Testis (tissue), 5 donors: ENCODE measurements around the gene HDHD5. TPM values are rescaled to one million over a fixed set of nuclear protein-coding genes. Genes with fewer than 3 reads are reported as not detected.
A peak's percentile ranks its signal among the peaks of the same experiment; 100 is the strongest.

Experiments used
- DNase-seq: peaks from one replicate; pipeline ENCODE4 v3.0.0-alpha.2; 2019
- H3K27ac ChIP-seq, 2 donors: fragments of 200-600 bp; sonication (generic); one replicate each; pipeline ENCODE4 v1.5.1; 2019
- H3K27me3 ChIP-seq: fragments of 200-600 bp; sonication (generic); one replicate; pipeline ENCODE4 v1.5.1; 2019
- H3K36me3 ChIP-seq: fragments of 200-600 bp; sonication (generic); one replicate; pipeline ENCODE4 v1.5.1; 2017; ENCODE audit warnings: low read depth; ENCODE audit errors: missing control alignments
- H3K4me1 ChIP-seq: fragments of 200-600 bp; sonication (generic); one replicate; pipeline ENCODE4 v1.5.1; 2019
- H3K4me3 ChIP-seq, 2 donors: fragments of 200-600 bp; sonication (generic); one replicate each; pipeline ENCODE4 v1.5.1; 2017 to 2019
- H3K9me3 ChIP-seq: fragments of 200-600 bp; sonication (generic); one replicate; pipeline ENCODE4 v1.5.1; 2017
- CTCF ChIP-seq, 3 experiments: fragments of 450-650 bp in 2 of 3; fragments of 200-600 bp in 1 of 3; sonication (generic) in 1 of 3; IDR thresholded peaks; one replicate each; pipeline ENCODE4 v1.5.1; 2016 to 2019; ENCODE audit warnings: antibody characterized with exemption in 3 of 3, mild to moderate bottlenecking in 2 of 3, moderate library complexity in 1 of 3
- POLR2A ChIP-seq: fragments of 450-650 bp; IDR thresholded peaks from one replicate; pipeline ENCODE4 v1.6.1; 2017; ENCODE audit warnings: antibody characterized with exemption, mild to moderate bottlenecking, moderate library complexity
- WGBS, 2 donors: methylation state at CpG; one replicate each; pipeline ENCODE4 v1.1.5; 2018; 5-methylcytosine and 5-hydroxymethylcytosine counted together
- intact Hi-C: fragments of 100-400 bp; cut with DNase I; formaldehyde crosslinking; loops from one replicate; pipeline ENCODE4 v1.15.1; 2023; ENCODE audit warnings: low total_unique reads
- long read RNA-seq, 2 donors: transcript quantifications; one replicate each; lab custom pipeline, GENCODE V29; 2026
- polyA plus RNA-seq: library from polyadenylated mRNA; stranded (reverse); fragments of 350-450 nt; fragmentation: Illumina TruSeq; extraction: RNeasy Lipid Tissue Mini Kit (QIAGEN cat#74804); gene quantifications from one replicate; pipeline ENCODE4 v1.2.3, GENCODE V29; 2014; ENCODE audit warnings: low read depth, low replicate concordance; ENCODE audit not compliant: insufficient read depth
- total RNA-seq, 2 donors: library from RNA; depleted of rRNA; stranded (reverse); fragments of >200 nt; gene quantifications; one replicate each; pipeline ENCODE4 v1.2.3, GENCODE V29; 2016

Gene HDHD5
- total RNA-seq (10 to 100 TPM; 41.5 to 46.3 TPM), polyA plus RNA-seq (34.0 TPM)
- long read RNA-seq, donor 1, transcript HDHD5-202 (8 exons, 1,799 nt): major isoform, 13 of 17 reads
- long read RNA-seq, donor 1, partial matches to known transcripts: 0 of 17 reads
- long read RNA-seq, donor 1, other reads (novel, unspliced or antisense): 0 of 17 reads
- long read RNA-seq, donor 2, transcript HDHD5-202 (8 exons, 1,799 nt): major isoform, 17 of 26 reads
- long read RNA-seq, donor 2, partial matches to known transcripts: 5 of 26 reads
- long read RNA-seq, donor 2, other reads (novel, unspliced or antisense): 0 of 26 reads

GRCh38 chr22:17158568-17159503 is at the start of gene HDHD5:
Gene HDHD5, minus strand, starts transcription at chr22:17159277. Its CDS starts 26 bp downstream, at chr22:17159251.
- WGBS, 2 donors: 1 to 3% methylated on average over 16 to 58 of the region's 114 CpGs
- Histone ChIP-seq H3K4me3 (peak within 1 kb of the TSS; percentile 78 to 91), H3K9me3 (no peaks in the 10 kb centered on the region), H3K4me1 (peaks cover 10% of the 10 kb centered on the region), H3K27me3 (no peaks in the 10 kb centered on the region), H3K27ac (peak within 1 kb of the TSS; percentile 84 to 92), H3K36me3 (no peaks in the 10 kb centered on the region)
- peak; percentile 94 for DNase-seq
- intact Hi-C loops: no loop called here
- no peak for TF ChIP-seq CTCF (IDR thresholded peaks at IDR 0.05)
- TF ChIP-seq POLR2A: no peak

GRCh38 chr22:17205432-17205831 is 46.4 kb upstream of the HDHD5 start:
- TF ChIP-seq CTCF (IDR thresholded peaks at IDR 0.05) (no peak), POLR2A (no peak)
- Histone ChIP-seq H3K9me3 (no peaks in the 10 kb centered on the region), H3K27me3 (no peaks in the 10 kb centered on the region), H3K4me1 (no peaks in the 10 kb centered on the region), H3K27ac (no peak overlapping the region), H3K36me3 (no peaks in the 10 kb centered on the region), H3K4me3 (no peak overlapping the region)
- intact Hi-C loops: no loop called here
- DNase-seq: no peak
- WGBS, 2 donors: 63 to 70% methylated on average over 7 of the region's 7 CpGs

- H3K27me3 ChIP-seq: no peaks in the 10 kb centered on the region
- TF ChIP-seq POLR2A (no peak), CTCF (IDR thresholded peaks at IDR 0.05) (peak in 1 of 3 experiments; percentile 17)
- 46 to 51% methylated on average over 8 of the region's 8 CpGs for WGBS, 2 donors
- H3K4me1 ChIP-seq: peaks cover 4% of the 10 kb centered on the region
- H3K9me3 ChIP-seq: no peaks in the 10 kb centered on the region
- H3K27ac ChIP-seq: no peak overlapping the region
- intact Hi-C loops: no loop called here
- DNase-seq: no peak
- H3K4me3 ChIP-seq: no peak overlapping the region
- H3K36me3 ChIP-seq: no peaks in the 10 kb centered on the region
Observed at GRCh38 chr22:17201285-17201945, 42.3 kb upstream of the HDHD5 start.

- peak overlapping the region; percentile 74 to 80 for H3K27ac ChIP-seq
- H3K36me3 ChIP-seq: no peaks in the 10 kb centered on the region
- H3K4me3 ChIP-seq: peak overlapping the region; percentile 51 to 68
- no peak for TF ChIP-seq CTCF (IDR thresholded peaks at IDR 0.05)
- peak; percentile 69 for DNase-seq
- no peaks in the 10 kb centered on the region for H3K27me3 ChIP-seq
- no peaks in the 10 kb centered on the region for H3K9me3 ChIP-seq
- intact Hi-C loops: no loop called here
- H3K4me1 ChIP-seq: peaks cover 4% of the 10 kb centered on the region
- WGBS, 2 donors: 5 to 10% methylated on average over 11 to 20 of the region's 20 CpGs
Observed at GRCh38 chr22:17199003-17199731, 40.1 kb upstream of the HDHD5 start.
